ENCODE measurements around the gene MYRF. TPM values are rescaled to one million over a fixed set of nuclear protein-coding genes. Genes with fewer than 3 reads are reported as not detected.
A peak's percentile ranks its signal among the peaks of the same experiment; 100 is the strongest.

Gene MYRF
- total RNA-seq, 2 experiments from 2014 or later, result 0.31 to 0.49 TPM

- H3K4me1 Mint-ChIP-seq (ENCODE audit: low read depth), result peaks cover 38% of the 10 kb centered on the region
Measured at GRCh38 chr11:61791737-61792309, 39.4 kb downstream of the MYRF start.

GRCh38 chr11:61792310-61793082 lies 40.1 kb downstream of the MYRF start, which contains the start of the genes FEN1 and TMEM258:
Gene FEN1, plus strand, starts transcription at chr11:61792911. Its CDS starts 2,451 bp downstream, at chr11:61795362.
Gene TMEM258, minus strand, starts transcription at chr11:61792599. Its CDS starts 41 bp downstream, at chr11:61792558.
- intact Hi-C loops (cut with DNase I, micrococcal nuclease), result loop anchor here (1.0 to 10.0 kb wide), 4 partner anchors 172 to 872 kb away; partner anchors contain the start of genes C11orf98 (in 1 of the 2), CSKMT (in 1 of the 2), FTH1 (in 1 of the 2) and SDHAF2 (in 1 of the 2)
- H3K27ac Mint-ChIP-seq, result peak within 1 kb of the TSS; percentile 95
- H3K4me3 Mint-ChIP-seq, result peak within 1 kb of the TSS; percentile 94
- H3K9me3 Mint-ChIP-seq, result no peaks in the 10 kb centered on the region
- Histone ChIP-seq H3K27me3 (ENCODE audit: control insufficient read depth in 1 of 2, insufficient read depth in 2 of 2, low read length in 2 of 2) (no peaks in the 10 kb centered on the region), H3K4me1 (ENCODE audit: insufficient read depth, low read length) (peaks cover 34% of the 10 kb centered on the region), H3K4me3 (ENCODE audit: low read length) (peak within 1 kb of the TSS; percentile 87), H3K9me3 (ENCODE audit: control insufficient read depth in 1 of 2, insufficient read depth in 1 of 2, low read length in 2 of 2) (no peaks in the 10 kb centered on the region), H3K36me3 (ENCODE audit: insufficient read depth, low read length) (peaks cover 44% of the 10 kb centered on the region), H3K27ac (ENCODE audit: low read depth in 1 of 2, low read length in 2 of 2) (peak within 1 kb of the TSS; percentile 93 to 97)
- peak; percentile 74 to 94 (median 80) for DNase-seq
- no peaks in the 10 kb centered on the region for H3K27me3 Mint-ChIP-seq
- ChIA-PET POLR2A (interaction anchor here (0.8 to 2.8 kb wide), 11 partner anchors 9 to 331 kb away, joined by 3 to 12 read pairs (median 4); partner anchors contain the start of gene FTH1), CTCF (interaction anchor here (1.0 to 1.9 kb wide), 3 partner anchors 59 to 315 kb away, joined by 3 to 9 read pairs (median 6); no protein-coding TSS in a partner anchor)
- no peak for TF ChIP-seq CTCF (IDR thresholded peaks at IDR 0.05)
- peaks cover 44% of the 10 kb centered on the region for H3K4me1 Mint-ChIP-seq (ENCODE audit: low read depth)
- ATAC-seq (ENCODE audit: poor library complexity), result peak; percentile 88
- H3K36me3 Mint-ChIP-seq (ENCODE audit: low read depth), result peaks cover 50% of the 10 kb centered on the region

More at GRCh38 chr11:61791737-61792309, 39.4 kb downstream of the MYRF start:
- TF ChIP-seq CTCF (IDR thresholded peaks at IDR 0.05), result no peak
- DNase-seq (peak in 5 of 14 experiments; percentile 21 to 72 (median 57)), ATAC-seq (ENCODE audit: poor library complexity) (peak; percentile 10)
- no peaks in the 10 kb centered on the region for H3K27me3 ChIP-seq (ENCODE audit: control insufficient read depth in 1 of 2, insufficient read depth in 2 of 2, low read length in 2 of 2)
- H3K27me3 Mint-ChIP-seq, result no peaks in the 10 kb centered on the region
- peak overlapping the region; percentile 93 to 97 for H3K27ac ChIP-seq (ENCODE audit: low read depth in 1 of 2, low read length in 2 of 2)
- ChIA-PET POLR2A (interaction anchor here (0.8 to 2.8 kb wide), 6 partner anchors 9 to 332 kb away, joined by 3 to 12 read pairs (median 4); no protein-coding TSS in a partner anchor), CTCF (interaction anchor here (1.9 kb wide), 1 partner anchor 290 kb away, joined by 9 read pairs; no protein-coding TSS in a partner anchor)
- H3K27ac Mint-ChIP-seq, result peak overlapping the region; percentile 95
- no peaks in the 10 kb centered on the region for H3K9me3 Mint-ChIP-seq
- H3K36me3 Mint-ChIP-seq (ENCODE audit: low read depth), result peaks cover 51% of the 10 kb centered on the region
- H3K9me3 ChIP-seq (ENCODE audit: control insufficient read depth in 1 of 2, insufficient read depth in 1 of 2, low read length in 2 of 2), result no peaks in the 10 kb centered on the region
- H3K4me3 Mint-ChIP-seq, result peak overlapping the region; percentile 94
- intact Hi-C loops (cut with DNase I, micrococcal nuclease), result loop anchor here (1.0 to 10.0 kb wide), 4 partner anchors 173 to 873 kb away; partner anchors contain the start of genes C11orf98 (in 1 of the 2), CSKMT (in 1 of the 2), FTH1 (in 1 of the 2) and SDHAF2 (in 1 of the 2)
- peak overlapping the region; percentile 87 for H3K4me3 ChIP-seq (ENCODE audit: low read length)
- H3K4me1 ChIP-seq (ENCODE audit: insufficient read depth, low read length), result peaks cover 34% of the 10 kb centered on the region
- peaks cover 51% of the 10 kb centered on the region for H3K36me3 ChIP-seq (ENCODE audit: insufficient read depth, low read length)

Measured in CD4-positive, alpha-beta T cell (primary cell).